Endothelial cell of umbilical vein (primary cell): ENCODE measurements around the gene SNUPN. TPM values are rescaled to one million over a fixed set of nuclear protein-coding genes. Genes with fewer than 3 reads are reported as not detected.

Source experiments
- BruUV-seq: library from RNA; stranded (reverse); fragments of 400-500 nt; replicated peaks from 2 replicates; lab custom pipeline; 2021; lab: Mats Ljungman, UMichigan
- CTCF ChIA-PET: fragments of 300-600, 350-600 bp; sonication (Branson Sonifier 250); formaldehyde crosslinking; loops from one replicate; lab custom pipeline; 2021; ENCODE audit warnings: antibody characterized with exemption, inconsistent platforms; lab: Charles Lee
- POLR2A ChIA-PET: fragments of 300-600, 350-600 bp; sonication (Branson Sonifier 250); formaldehyde crosslinking; loops from one replicate; lab custom pipeline; 2021; ENCODE audit warnings: antibody characterized with exemption, inconsistent platforms; lab: Charles Lee
- DNase-seq: peaks from one replicate; pipeline ENCODE4 v3.0.0-alpha.2; 2011; ENCODE audit warnings: low read depth, low spot score
- FAIRE-seq: peaks from 2 replicates; lab custom pipeline; 2011; peaks lifted over from hg19 to GRCh38; lab: Jason Lieb, UNC
- H2AFZ ChIP-seq: 2 replicates; pipeline ENCODE4 v1.6.0; 2012; ENCODE audit warnings: low read depth, low read length, control low read depth, inconsistent platforms
- H3K27ac ChIP-seq: 2 replicates; pipeline ENCODE4 v1.5.1; 2011; ENCODE audit warnings: low read depth, mild to moderate bottlenecking, control low read depth, low read length, moderate library complexity; ENCODE audit not compliant: insufficient read depth
- H3K27me3 ChIP-seq, 2 experiments: 2 replicates each; pipeline versions ENCODE4 v1.6.0 to v1.6.1; 2011; ENCODE audit warnings: low read length in 2 of 2, mixed read lengths in 1 of 2; ENCODE audit not compliant: control insufficient read depth in 2 of 2, insufficient read depth in 2 of 2
- H3K36me3 ChIP-seq, 2 experiments: 2 replicates in 1 of 2; 3 replicates in 1 of 2; pipeline ENCODE4 v1.5.1; 2011; ENCODE audit warnings: low read length in 2 of 2, mild to moderate bottlenecking in 1 of 2, moderate library complexity in 1 of 2; ENCODE audit not compliant: control insufficient read depth in 2 of 2, insufficient read depth in 2 of 2; ENCODE audit errors: extremely low read depth in 1 of 2
- H3K4me1 ChIP-seq: 3 replicates; pipeline ENCODE4 v1.5.1; 2011; ENCODE audit warnings: mild to moderate bottlenecking, low read length; ENCODE audit not compliant: control insufficient read depth, insufficient read depth; ENCODE audit errors: extremely low read depth
- H3K4me2 ChIP-seq: 2 replicates; pipeline ENCODE4 v1.6.1; 2011; ENCODE audit warnings: low read length, control low read depth, mixed read lengths; ENCODE audit not compliant: insufficient read depth
- H3K4me3 ChIP-seq, 3 experiments: fragments of 200-600 bp in 1 of 3; sonication (generic), shearing (Covaris generic) in 1 of 3; replicated peaks in 1 of 3; 2 replicates each; pipeline ENCODE4 v1.5.1; 2011 to 2016; ENCODE audit warnings: control low read depth in 3 of 3, low read length in 3 of 3, mild to moderate bottlenecking in 2 of 3, inconsistent platforms in 1 of 3, low read depth in 1 of 3, moderate library complexity in 1 of 3; ENCODE audit not compliant: insufficient read depth in 1 of 3
- H3K79me2 ChIP-seq: 2 replicates; pipeline ENCODE4 v1.6.0; 2012; ENCODE audit warnings: low read length, inconsistent platforms; ENCODE audit not compliant: control insufficient read depth, insufficient read depth
- H3K9ac ChIP-seq: replicated peaks from 2 replicates; pipeline ENCODE3; 2011; ENCODE audit warnings: low read length, control low read depth; ENCODE audit not compliant: insufficient read depth; ENCODE audit errors: extremely low read depth
- H3K9me1 ChIP-seq: replicated peaks from 3 replicates; pipeline ENCODE4 v1.6.0; 2011; ENCODE audit warnings: mild to moderate bottlenecking, low read length; ENCODE audit not compliant: control insufficient read depth, insufficient read depth; ENCODE audit errors: extremely low read depth
- H3K9me3 ChIP-seq: replicated peaks from 2 replicates; pipeline ENCODE4 v1.5.1; 2012; ENCODE audit warnings: low read length, inconsistent platforms; ENCODE audit not compliant: control insufficient read depth, insufficient read depth
- H4K20me1 ChIP-seq: replicated peaks from 2 replicates; pipeline ENCODE3; 2011; ENCODE audit warnings: mild to moderate bottlenecking, low read length; ENCODE audit not compliant: control insufficient read depth, insufficient read depth; ENCODE audit errors: extremely low read depth
- CTCF ChIP-seq, 2 donors: IDR thresholded peaks; 1 replicate in 1 of 2; 2 replicates in 1 of 2; pipeline ENCODE4 v1.5.1; 2011; ENCODE audit warnings: low read length in 2 of 2, mild to moderate bottlenecking in 2 of 2, moderate library complexity in 2 of 2, control low read depth in 1 of 2, inconsistent platforms in 1 of 2, low read depth in 1 of 2; ENCODE audit not compliant: insufficient read depth in 1 of 2; ENCODE audit errors: extremely low read depth in 1 of 2
- EZH2 ChIP-seq: IDR thresholded peaks from 2 replicates; pipeline ENCODE4 v1.6.1; 2012; ENCODE audit warnings: borderline replicate concordance, low read depth, mild to moderate bottlenecking, moderate library complexity, low read length, inconsistent platforms; ENCODE audit not compliant: severe bottlenecking
- FOS ChIP-seq: IDR thresholded peaks from 2 replicates; pipeline ENCODE4 v1.6.1; 2011; ENCODE audit warnings: mild to moderate bottlenecking, low read length, moderate library complexity, borderline replicate concordance; ENCODE audit not compliant: insufficient read depth
- GATA2 ChIP-seq: IDR thresholded peaks from 2 replicates; pipeline ENCODE4 v1.7.0; 2011; ENCODE audit warnings: low read depth, mild to moderate bottlenecking, moderate library complexity, mixed read lengths, low read length; ENCODE audit not compliant: insufficient read length, insufficient read depth
- JUN ChIP-seq: IDR thresholded peaks from 2 replicates; pipeline ENCODE4 v1.6.1; 2011; ENCODE audit warnings: borderline replicate concordance, low read depth; ENCODE audit not compliant: insufficient read length, insufficient read depth
- MAX ChIP-seq: IDR thresholded peaks from 2 replicates; pipeline ENCODE4 v1.6.1; 2011; ENCODE audit not compliant: insufficient read depth, insufficient read length
- MYC ChIP-seq: IDR thresholded peaks from one replicate; pipeline ENCODE4 v1.6.1; 2011; ENCODE audit warnings: mild to moderate bottlenecking, low read depth, low read length
- POLR2A ChIP-seq: IDR thresholded peaks from 2 replicates; pipeline ENCODE4 v1.6.1; 2012; ENCODE audit warnings: low read depth, mild to moderate bottlenecking, control low read depth, low read length
- POLR2AphosphoS5 ChIP-seq: IDR thresholded peaks from 2 replicates; pipeline ENCODE4 v1.6.1; 2012; ENCODE audit warnings: low read depth, mild to moderate bottlenecking, control low read depth, low read length, moderate library complexity; ENCODE audit not compliant: insufficient read depth
- dilution Hi-C: fragments of 300-500 bp; cut with MboI; formaldehyde crosslinking; loops from one replicate; pipeline ENCODE4 v1.15.0; 2019; ENCODE audit warnings: low sequenced_read_pairs; ENCODE audit not compliant: extremely low pct_ligation_motif_present
- intact Hi-C: fragments of 100-400 bp; cut with micrococcal nuclease; formaldehyde crosslinking; loops from one replicate; pipeline ENCODE4 v1.10.0; 2022
- polyA plus RNA-seq, 4 experiments: library from polyadenylated mRNA; depleted of rRNA in 3 of 4; stranded (reverse) in 3 of 4; unstranded in 1 of 4; fragments of >200 nt; gene quantifications; 2 replicates each; pipeline versions ENCODE4 v1.2.1 to v1.2.3, GENCODE V29; 2011 to 2012; ENCODE audit warnings: missing spikeins in 1 of 4
- total RNA-seq: library from RNA; stranded (reverse); gene quantifications from 2 replicates; pipeline ENCODE4 v1.2.3, GENCODE V29; 2021

SNUPN gene
- total and polyA plus RNA-seq, 2 donors (not counting 3 experiments of a cell fraction or from before 2014, with no cell fraction given): 13.2 to 25.1 TPM

- no peak for DNase-seq
- Histone ChIP-seq H2AFZ (no peak overlapping the region), H3K9me3 (no peaks in the 10 kb centered on the region), H3K4me2 (no peak overlapping the region), H3K27ac (no peak overlapping the region), H3K36me3 (peaks cover 0 to 10% of the 10 kb centered on the region in 2 experiments), H4K20me1 (no peaks in the 10 kb centered on the region), H3K9ac (no peak overlapping the region), H3K9me1 (no peaks in the 10 kb centered on the region), H3K4me3 (no peak overlapping the region), H3K27me3 (no peaks in the 10 kb centered on the region), H3K4me1 (peaks cover 5% of the 10 kb centered on the region), H3K79me2 (no peaks in the 10 kb centered on the region)
- intact Hi-C loops (no loop called here), dilution Hi-C loops (no loop called here)
- BruUV-seq: no TSS peak
- CTCF ChIA-PET: interaction anchor here (0.7 to 1.9 kb wide), 6 partner anchors 9 to 73 kb away, joined by 3 to 14 read pairs (median 7); partner anchors contain the start of gene SNX33
- POLR2A ChIA-PET: interaction anchor here (0.5 to 0.8 kb wide), 2 partner anchors 40 to 99 kb away, joined by 3 read pairs; no protein-coding TSS in a partner anchor
- FAIRE-seq: no peak
- TF ChIP-seq CTCF (IDR thresholded peaks at IDR 0.05; ENCODE audit: extremely low read depth in 1 of 2, insufficient read depth in 1 of 2, low read depth in 1 of 2, low read length in 2 of 2): no peak
- TF ChIP-seq MYC: no peak
- TF ChIP-seq POLR2A: no peak
- no peak for TF ChIP-seq MAX
- no peak for TF ChIP-seq EZH2
- no peak for TF ChIP-seq GATA2
- no peak for TF ChIP-seq FOS
- no peak for TF ChIP-seq JUN
- TF ChIP-seq POLR2AphosphoS5: no peak
These were observed 34.6 kb upstream of the SNUPN start for GRCh38 chr15:75659928-75660645.
